ENCODE measurements around the gene PGAP3.
A peak's percentile ranks its signal among the peaks of the same experiment; 100 is the strongest.

The PGAP3 gene

GRCh38 chr17:39629898-39630297 is 58.0 kb downstream of the PGAP3 start:
- Histone ChIP-seq H3K9me3 (ENCODE audit: control insufficient read depth, insufficient read depth, low read length) (no peaks in the 10 kb centered on the region), H3K9ac (ENCODE audit: low read depth, low read length) (no peak overlapping the region), H3K36me3 (ENCODE audit: control insufficient read depth, insufficient read depth, low read length) (no peaks in the 10 kb centered on the region), H3K4me3 (ENCODE audit: low read depth, low read length) (no peak overlapping the region), H3K27me3 (ENCODE audit: control insufficient read depth, insufficient read depth, low read length) (peaks cover 45% of the 10 kb centered on the region), H3K4me1 (ENCODE audit: control insufficient read depth, insufficient read depth, low read length) (peaks cover 58% of the 10 kb centered on the region), H3K27ac (ENCODE audit: low read depth, low read length) (no peak overlapping the region)

- H3K4me1 ChIP-seq (ENCODE audit: control insufficient read depth, insufficient read depth, low read length), result peaks cover 58% of the 10 kb centered on the region
- no peak overlapping the region for H3K4me3 ChIP-seq (ENCODE audit: low read depth, low read length)
- no peaks in the 10 kb centered on the region for H3K36me3 ChIP-seq (ENCODE audit: control insufficient read depth, insufficient read depth, low read length)
- H3K9ac ChIP-seq (ENCODE audit: low read depth, low read length), result no peak overlapping the region
- H3K27me3 ChIP-seq (ENCODE audit: control insufficient read depth, insufficient read depth, low read length), result peaks cover 49% of the 10 kb centered on the region
- no peak overlapping the region for H3K27ac ChIP-seq (ENCODE audit: low read depth, low read length)
- H3K9me3 ChIP-seq (ENCODE audit: control insufficient read depth, insufficient read depth, low read length), result no peaks in the 10 kb centered on the region
Observed at GRCh38 chr17:39629494-39629880, 58.4 kb downstream of the PGAP3 start.

- Histone ChIP-seq H3K27ac (ENCODE audit: low read depth, low read length) (no peak overlapping the region), H3K9me3 (ENCODE audit: control insufficient read depth, insufficient read depth, low read length) (no peaks in the 10 kb centered on the region), H3K4me1 (ENCODE audit: control insufficient read depth, insufficient read depth, low read length) (peaks cover 57% of the 10 kb centered on the region), H3K9ac (ENCODE audit: low read depth, low read length) (no peak overlapping the region), H3K36me3 (ENCODE audit: control insufficient read depth, insufficient read depth, low read length) (no peaks in the 10 kb centered on the region), H3K27me3 (ENCODE audit: control insufficient read depth, insufficient read depth, low read length) (peaks cover 53% of the 10 kb centered on the region), H3K4me3 (ENCODE audit: low read depth, low read length) (no peak overlapping the region)
Observed at GRCh38 chr17:39628655-39629493, 59.0 kb downstream of the PGAP3 start.

- peak overlapping the region; percentile 71 for H3K4me3 ChIP-seq (ENCODE audit: low read depth, low read length)
- H3K27me3 ChIP-seq (ENCODE audit: control insufficient read depth, insufficient read depth, low read length), result peaks cover 61% of the 10 kb centered on the region
- H3K9ac ChIP-seq (ENCODE audit: low read depth, low read length), result no peak overlapping the region
- no peaks in the 10 kb centered on the region for H3K36me3 ChIP-seq (ENCODE audit: control insufficient read depth, insufficient read depth, low read length)
- H3K27ac ChIP-seq (ENCODE audit: low read depth, low read length), result no peak overlapping the region
- H3K9me3 ChIP-seq (ENCODE audit: control insufficient read depth, insufficient read depth, low read length), result no peaks in the 10 kb centered on the region
- peaks cover 57% of the 10 kb centered on the region for H3K4me1 ChIP-seq (ENCODE audit: control insufficient read depth, insufficient read depth, low read length)
Observed at GRCh38 chr17:39627712-39628516, 59.9 kb downstream of the PGAP3 start.

- peak overlapping the region; percentile 71 for H3K4me3 ChIP-seq (ENCODE audit: low read depth, low read length)
- no peaks in the 10 kb centered on the region for H3K36me3 ChIP-seq (ENCODE audit: control insufficient read depth, insufficient read depth, low read length)
- no peak overlapping the region for H3K27ac ChIP-seq (ENCODE audit: low read depth, low read length)
- H3K9ac ChIP-seq (ENCODE audit: low read depth, low read length), result no peak overlapping the region
- H3K27me3 ChIP-seq (ENCODE audit: control insufficient read depth, insufficient read depth, low read length), result peaks cover 62% of the 10 kb centered on the region
- peaks cover 54% of the 10 kb centered on the region for H3K4me1 ChIP-seq (ENCODE audit: control insufficient read depth, insufficient read depth, low read length)
- no peaks in the 10 kb centered on the region for H3K9me3 ChIP-seq (ENCODE audit: control insufficient read depth, insufficient read depth, low read length)
Observed at GRCh38 chr17:39627047-39627711, 60.7 kb downstream of the PGAP3 start.

- H3K4me3 ChIP-seq (ENCODE audit: low read depth, low read length), result peak within 1 kb of the TSS; percentile 71
- peaks cover 47% of the 10 kb centered on the region for H3K4me1 ChIP-seq (ENCODE audit: control insufficient read depth, insufficient read depth, low read length)
- H3K27ac ChIP-seq (ENCODE audit: low read depth, low read length), result no peak within 1 kb of the TSS
- no peak within 1 kb of the TSS for H3K9ac ChIP-seq (ENCODE audit: low read depth, low read length)
- peaks cover 66% of the 10 kb centered on the region for H3K27me3 ChIP-seq (ENCODE audit: control insufficient read depth, insufficient read depth, low read length)
- no peaks in the 10 kb centered on the region for H3K9me3 ChIP-seq (ENCODE audit: control insufficient read depth, insufficient read depth, low read length)
- H3K36me3 ChIP-seq (ENCODE audit: control insufficient read depth, insufficient read depth, low read length), result no peaks in the 10 kb centered on the region
Observed at GRCh38 chr17:39626171-39627046, 61.4 kb downstream of the PGAP3 start, which contains the start of gene PPP1R1B. Gene PPP1R1B (plus strand): TSS chr17:39626952. CDS start chr17:39627393, 441 bp downstream.

- peaks cover 39% of the 10 kb centered on the region for H3K4me1 ChIP-seq (ENCODE audit: control insufficient read depth, insufficient read depth, low read length)
- no peaks in the 10 kb centered on the region for H3K9me3 ChIP-seq (ENCODE audit: control insufficient read depth, insufficient read depth, low read length)
- H3K27ac ChIP-seq (ENCODE audit: low read depth, low read length), result no peak overlapping the region
- no peak overlapping the region for H3K9ac ChIP-seq (ENCODE audit: low read depth, low read length)
- H3K27me3 ChIP-seq (ENCODE audit: control insufficient read depth, insufficient read depth, low read length), result peaks cover 75% of the 10 kb centered on the region
- H3K36me3 ChIP-seq (ENCODE audit: control insufficient read depth, insufficient read depth, low read length), result no peaks in the 10 kb centered on the region
- H3K4me3 ChIP-seq (ENCODE audit: low read depth, low read length), result no peak overlapping the region
Observed at GRCh38 chr17:39625198-39625785, 62.6 kb downstream of the PGAP3 start.

- peaks cover 80% of the 10 kb centered on the region for H3K27me3 ChIP-seq (ENCODE audit: control insufficient read depth, insufficient read depth, low read length)
- no peak overlapping the region for H3K9ac ChIP-seq (ENCODE audit: low read depth, low read length)
- H3K4me3 ChIP-seq (ENCODE audit: low read depth, low read length), result no peak overlapping the region
- peaks cover 30% of the 10 kb centered on the region for H3K4me1 ChIP-seq (ENCODE audit: control insufficient read depth, insufficient read depth, low read length)
- H3K36me3 ChIP-seq (ENCODE audit: control insufficient read depth, insufficient read depth, low read length), result no peaks in the 10 kb centered on the region
- H3K9me3 ChIP-seq (ENCODE audit: control insufficient read depth, insufficient read depth, low read length), result no peaks in the 10 kb centered on the region
- no peak overlapping the region for H3K27ac ChIP-seq (ENCODE audit: low read depth, low read length)
Observed at GRCh38 chr17:39624313-39624712, 63.5 kb downstream of the PGAP3 start.

GRCh38 chr17:39623356-39623950 is 64.4 kb downstream of the PGAP3 start:
- H3K36me3 ChIP-seq (ENCODE audit: control insufficient read depth, insufficient read depth, low read length), result no peaks in the 10 kb centered on the region
- H3K27me3 ChIP-seq (ENCODE audit: control insufficient read depth, insufficient read depth, low read length), result peaks cover 80% of the 10 kb centered on the region
- H3K4me1 ChIP-seq (ENCODE audit: control insufficient read depth, insufficient read depth, low read length), result peaks cover 24% of the 10 kb centered on the region; the same call in 1 of the 2 replicates
- H3K9ac ChIP-seq (ENCODE audit: low read depth, low read length), result no peak overlapping the region
- H3K9me3 ChIP-seq (ENCODE audit: control insufficient read depth, insufficient read depth, low read length), result no peaks in the 10 kb centered on the region
- no peak overlapping the region for H3K4me3 ChIP-seq (ENCODE audit: low read depth, low read length)
- H3K27ac ChIP-seq (ENCODE audit: low read depth, low read length), result no peak overlapping the region
